ENCODE measurements around the gene SNAPC2. TPM values are rescaled to one million over a fixed set of nuclear protein-coding genes. Genes with fewer than 3 reads are reported as not detected.

SNAPC2 gene
- total RNA-seq, 1 donor from 2014 or later: 17.4 TPM

- intact Hi-C loops (cut with DNase I): no loop called here
These were observed 40.3 kb upstream of the SNAPC2 start for GRCh38 chr19:7879836-7880235.

GRCh38 chr19:7881910-7882309 lies 38.2 kb upstream of the SNAPC2 start:
- DNase-seq (ENCODE audit: extremely low spot score in 2 of 2): no peak
- H3K4me3 ChIP-seq: no peak overlapping the region
- no peaks in the 10 kb centered on the region for H3K36me3 ChIP-seq
- TF ChIP-seq CTCF (IDR thresholded peaks at IDR 0.05) (no peak), POLR2A (IDR thresholded peaks at IDR 0.05) (no peak), POLR2AphosphoS5 (IDR thresholded peaks at IDR 0.05; ENCODE audit: insufficient read depth in 1 of 2, low read depth in 1 of 2) (no peak)
- intact Hi-C loops (cut with DNase I): no loop called here
- H3K4me1 ChIP-seq: no peaks in the 10 kb centered on the region
- no peaks in the 10 kb centered on the region for H3K27me3 ChIP-seq
- H3K27ac ChIP-seq: no peak overlapping the region
- no peaks in the 10 kb centered on the region for H3K9me3 ChIP-seq

More at GRCh38 chr19:7879836-7880235, 40.3 kb upstream of the SNAPC2 start:
- TF ChIP-seq POLR2AphosphoS5 (IDR thresholded peaks at IDR 0.05; ENCODE audit: insufficient read depth in 1 of 2, low read depth in 1 of 2) (no peak), CTCF (IDR thresholded peaks at IDR 0.05) (no peak), POLR2A (IDR thresholded peaks at IDR 0.05) (no peak)
- Histone ChIP-seq H3K27me3 (no peaks in the 10 kb centered on the region), H3K4me3 (no peak overlapping the region), H3K27ac (no peak overlapping the region), H3K36me3 (no peaks in the 10 kb centered on the region), H3K4me1 (no peaks in the 10 kb centered on the region), H3K9me3 (no peaks in the 10 kb centered on the region)
- no peak for DNase-seq (ENCODE audit: extremely low spot score in 2 of 2)

GRCh38 chr19:7883105-7883504 lies 37.0 kb upstream of the SNAPC2 start:
- no peak for DNase-seq (ENCODE audit: extremely low spot score in 2 of 2)
- H3K27me3 ChIP-seq: no peaks in the 10 kb centered on the region
- no peak overlapping the region for H3K4me3 ChIP-seq
- no peak for TF ChIP-seq CTCF (IDR thresholded peaks at IDR 0.05)
- TF ChIP-seq POLR2AphosphoS5 (IDR thresholded peaks at IDR 0.05; ENCODE audit: insufficient read depth in 1 of 2, low read depth in 1 of 2): no peak
- no peak for TF ChIP-seq POLR2A (IDR thresholded peaks at IDR 0.05)
- intact Hi-C loops (cut with DNase I): no loop called here
- no peak overlapping the region for H3K27ac ChIP-seq
- H3K4me1 ChIP-seq: peaks cover 2% of the 10 kb centered on the region
- H3K9me3 ChIP-seq: no peaks in the 10 kb centered on the region
- H3K36me3 ChIP-seq: no peaks in the 10 kb centered on the region

GRCh38 chr19:7883796-7884570 lies 36.2 kb upstream of the SNAPC2 start:
- Histone ChIP-seq H3K4me1 (peaks cover 11% of the 10 kb centered on the region), H3K27me3 (no peaks in the 10 kb centered on the region), H3K4me3 (no peak overlapping the region), H3K36me3 (no peaks in the 10 kb centered on the region), H3K9me3 (no peaks in the 10 kb centered on the region), H3K27ac (no peak overlapping the region)
- intact Hi-C loops (cut with DNase I): no loop called here
- no peak for DNase-seq (ENCODE audit: extremely low spot score in 2 of 2)
- TF ChIP-seq CTCF (IDR thresholded peaks at IDR 0.05) (no peak), POLR2AphosphoS5 (IDR thresholded peaks at IDR 0.05; ENCODE audit: insufficient read depth in 1 of 2, low read depth in 1 of 2) (no peak), POLR2A (IDR thresholded peaks at IDR 0.05) (no peak)

GRCh38 chr19:7885818-7886217 lies 34.3 kb upstream of the SNAPC2 start:
- Histone ChIP-seq H3K4me1 (peaks cover 15% of the 10 kb centered on the region), H3K36me3 (no peaks in the 10 kb centered on the region), H3K9me3 (no peaks in the 10 kb centered on the region), H3K27me3 (no peaks in the 10 kb centered on the region), H3K27ac (no peak overlapping the region), H3K4me3 (no peak overlapping the region)
- intact Hi-C loops (cut with DNase I): no loop called here
- no peak for DNase-seq (ENCODE audit: extremely low spot score in 2 of 2)
- no peak for TF ChIP-seq CTCF (IDR thresholded peaks at IDR 0.05)
- TF ChIP-seq POLR2A (IDR thresholded peaks at IDR 0.05): no peak
- no peak for TF ChIP-seq POLR2AphosphoS5 (IDR thresholded peaks at IDR 0.05; ENCODE audit: insufficient read depth in 1 of 2, low read depth in 1 of 2)
